AG04450 (cell line): ENCODE data around the gene SDK1. TPM values are rescaled to one million over a fixed set of nuclear protein-coding genes. Genes with fewer than 3 reads are reported as not detected.

ENCODE experiments used
- CTCF ChIA-PET: fragments of 300-600, 350-600 bp; formaldehyde crosslinking; extraction: SDS; loops from one replicate; lab custom pipeline; 2022; ENCODE audit warnings: antibody characterized with exemption, inconsistent platforms; lab: Charles Lee
- POLR2A ChIA-PET: fragments of 350-600 bp; formaldehyde crosslinking; extraction: SDS; loops from one replicate; lab custom pipeline; 2021; ENCODE audit warnings: antibody characterized with exemption, inconsistent platforms; lab: Yijun Ruan, JAX
- DNase-seq: peaks from one replicate; pipeline ENCODE4 v3.0.0-alpha.2; 2011; ENCODE audit warnings: low read depth, low spot score
- H3K27ac ChIP-seq: one replicate; pipeline ENCODE4 v1.5.1; 2012; ENCODE audit warnings: low read depth, low read length, control low read depth
- H3K27me3 ChIP-seq: one replicate; pipeline ENCODE4 v1.6.0; 2012; ENCODE audit warnings: low read length; ENCODE audit not compliant: control insufficient read depth, insufficient read depth
- H3K4me3 ChIP-seq: 2 replicates; pipeline ENCODE4 v1.5.1; 2011; ENCODE audit warnings: mild to moderate bottlenecking, low read depth, low read length, control low read depth
- H3K9me3 ChIP-seq: 2 replicates; pipeline ENCODE4 v1.5.1; 2012; ENCODE audit warnings: low read length; ENCODE audit not compliant: control insufficient read depth, insufficient read depth
- CTCF ChIP-seq: IDR thresholded peaks from 2 replicates; pipeline ENCODE4 v1.5.1; 2011; ENCODE audit warnings: low read depth, low read length, control low read depth, inconsistent platforms
- polyA plus RNA-seq: library from polyadenylated mRNA; depleted of rRNA; stranded (reverse); fragments of >200 nt; gene quantifications from 2 replicates; pipeline ENCODE4 v1.2.3, GENCODE V29; 2011

SDK1 gene
- polyA plus RNA-seq, 1 experiment, result 2.2 TPM

- Histone ChIP-seq H3K9me3 (no peaks in the 10 kb centered on the region), H3K27ac (no peak overlapping the region), H3K27me3 (no peaks in the 10 kb centered on the region), H3K4me3 (no peak overlapping the region)
- TF ChIP-seq CTCF, result no peak
- ChIA-PET POLR2A (no interaction called here), CTCF (no interaction called here)
- no peak for DNase-seq
Measured at GRCh38 chr7:3540456-3541220, 239.6 kb downstream of the SDK1 start.

DNA sequence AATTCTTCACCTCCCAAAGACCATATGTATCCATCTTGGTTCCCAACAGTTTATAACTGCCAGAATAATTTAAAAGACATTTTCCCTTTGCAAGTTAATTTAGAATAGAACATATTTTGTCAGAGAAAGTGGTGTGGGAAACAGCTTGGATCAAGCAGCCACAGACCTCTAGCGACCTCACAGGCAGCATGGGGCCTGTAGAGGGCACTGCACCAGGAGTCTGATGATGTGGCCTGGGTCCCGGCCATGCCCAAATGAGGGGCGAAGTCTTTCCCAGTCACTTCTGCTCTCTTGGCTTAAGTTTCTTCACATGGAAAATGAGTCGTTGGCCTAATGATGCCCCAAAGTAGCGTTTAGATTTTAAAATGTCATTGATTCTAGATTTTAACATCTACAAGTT is 243.2 kb downstream of the SDK1 start:
- TF ChIP-seq CTCF, result no peak
- H3K27me3 ChIP-seq, result no peaks in the 10 kb centered on the region
- H3K27ac ChIP-seq, result no peak overlapping the region
- CTCF ChIA-PET, result no interaction called here
- no peak for DNase-seq
- H3K4me3 ChIP-seq, result no peak overlapping the region
- no peaks in the 10 kb centered on the region for H3K9me3 ChIP-seq
- POLR2A ChIA-PET, result no interaction called here

DNA sequence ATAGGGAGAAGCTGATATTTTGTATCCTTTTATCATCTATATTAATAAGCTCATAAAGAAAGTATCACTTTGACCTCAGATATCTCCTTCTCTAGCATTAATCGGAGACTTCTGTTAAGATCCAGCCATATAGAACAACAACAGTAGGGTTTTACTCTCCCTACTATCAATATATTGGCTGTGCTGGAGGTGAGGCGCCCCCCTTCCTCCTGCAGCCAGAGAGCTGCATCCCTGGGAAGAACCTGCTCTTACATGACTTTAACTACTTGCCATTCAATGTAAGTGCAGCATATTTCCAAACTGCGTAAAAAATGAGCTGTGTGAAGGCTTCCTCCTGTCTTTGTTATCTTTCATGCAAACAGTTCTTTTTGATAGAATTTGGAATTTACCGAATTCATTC is 247.8 kb downstream of the SDK1 start:
- POLR2A ChIA-PET, result no interaction called here
- DNase-seq, result no peak
- CTCF ChIA-PET, result interaction anchor here (0.7 kb wide), 1 partner anchor 12 kb away, joined by 3 read pairs; no protein-coding TSS in a partner anchor
- no peaks in the 10 kb centered on the region for H3K27me3 ChIP-seq
- no peak overlapping the region for H3K4me3 ChIP-seq
- no peak overlapping the region for H3K27ac ChIP-seq
- TF ChIP-seq CTCF, result no peak
- no peaks in the 10 kb centered on the region for H3K9me3 ChIP-seq

DNA sequence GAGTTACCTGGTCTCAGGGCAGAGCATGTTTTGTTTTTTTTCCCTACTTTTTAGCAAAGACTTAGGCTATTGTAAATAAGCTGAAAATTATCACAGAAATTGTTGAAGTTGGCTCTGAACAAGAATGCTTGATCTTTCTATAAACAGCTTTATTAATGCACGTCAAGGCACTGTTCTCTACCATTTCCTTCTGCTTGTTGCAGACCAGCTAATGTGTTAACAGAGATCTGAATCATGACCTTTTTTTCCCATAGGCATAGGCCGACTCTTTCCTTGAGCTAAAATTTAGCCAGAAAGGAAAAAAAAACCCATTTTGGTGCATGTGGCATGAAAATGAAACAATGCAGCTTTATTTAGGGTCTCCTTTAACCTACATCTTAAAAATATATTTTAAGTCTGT is 248.5 kb downstream of the SDK1 start:
- no peak for DNase-seq
- no peak for TF ChIP-seq CTCF
- Histone ChIP-seq H3K9me3 (no peaks in the 10 kb centered on the region), H3K27ac (no peak overlapping the region), H3K27me3 (no peaks in the 10 kb centered on the region), H3K4me3 (no peak overlapping the region)
- POLR2A ChIA-PET, result no interaction called here
- CTCF ChIA-PET, result no interaction called here

DNA sequence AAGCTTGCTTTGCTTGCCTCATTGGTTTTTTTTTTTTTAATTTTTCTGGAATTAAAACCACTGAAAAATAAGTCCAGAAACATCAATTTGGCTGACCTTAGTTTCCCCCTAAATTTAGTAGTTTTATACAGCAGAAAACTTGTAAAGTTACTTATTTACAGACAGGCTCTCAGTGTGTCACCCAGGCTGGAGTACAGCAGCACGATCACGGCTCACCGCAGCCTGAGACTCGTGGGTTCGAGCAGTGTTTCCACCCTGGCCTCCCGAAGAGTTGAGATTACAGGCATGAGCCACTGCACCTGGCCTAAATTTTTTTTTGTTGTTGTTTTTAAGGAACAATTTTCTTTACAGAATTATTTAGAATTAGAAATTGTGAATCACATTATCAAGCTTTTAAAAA is 250.5 kb downstream of the SDK1 start:
- TF ChIP-seq CTCF, result no peak
- no peaks in the 10 kb centered on the region for H3K9me3 ChIP-seq
- H3K4me3 ChIP-seq, result no peak overlapping the region
- no peak overlapping the region for H3K27ac ChIP-seq
- DNase-seq, result no peak
- ChIA-PET POLR2A (no interaction called here), CTCF (no interaction called here)
- no peaks in the 10 kb centered on the region for H3K27me3 ChIP-seq
